IPS-15b (cell line): ENCODE measurements around the gene MAGI2.
"Not testable (repeated sequence)": the region's sequence is repeated elsewhere in the genome, so short reads cannot be mapped to it uniquely, and the experiment has no call there.

Experiments
- H3K27me3 ChIP-seq: one replicate; pipeline ENCODE4 v1.6.1; 2013; ENCODE audit warnings: low read length; ENCODE audit not compliant: control insufficient read depth, insufficient read depth
- H3K36me3 ChIP-seq: one replicate; pipeline ENCODE4 v1.6.1; 2013; ENCODE audit warnings: low read length; ENCODE audit not compliant: control insufficient read depth, insufficient read depth
- H3K4me1 ChIP-seq: one replicate; pipeline ENCODE4 v1.6.1; 2013; ENCODE audit warnings: mild to moderate bottlenecking, low read length; ENCODE audit not compliant: control insufficient read depth, insufficient read depth
- H3K4me3 ChIP-seq: one replicate; pipeline ENCODE4 v1.5.1; 2013; ENCODE audit warnings: low read depth, low read length
- H3K9ac ChIP-seq: one replicate; pipeline ENCODE4 v1.6.1; 2013; ENCODE audit warnings: low read depth, mild to moderate bottlenecking, low read length
- H3K9me3 ChIP-seq: one replicate; pipeline ENCODE4 v1.6.1; 2013; ENCODE audit warnings: mild to moderate bottlenecking, low read length; ENCODE audit not compliant: control insufficient read depth, insufficient read depth

MAGI2 gene

GRCh38 chr7:79064187-79064823 lies 389.2 kb downstream of the MAGI2 start:
- no peaks in the 10 kb centered on the region for H3K4me1 ChIP-seq
- H3K9me3 ChIP-seq, result no peaks in the 10 kb centered on the region
- no peak overlapping the region for H3K9ac ChIP-seq
- H3K4me3 ChIP-seq, result no peak overlapping the region
- no peaks in the 10 kb centered on the region for H3K36me3 ChIP-seq
- no peaks in the 10 kb centered on the region for H3K27me3 ChIP-seq

- Histone ChIP-seq H3K4me1 (no peaks in the 10 kb centered on the region), H3K4me3 (no peak overlapping the region), H3K27me3 (no peaks in the 10 kb centered on the region), H3K9me3 (no peaks in the 10 kb centered on the region), H3K9ac (no peak overlapping the region), H3K36me3 (no peaks in the 10 kb centered on the region)
Observed at GRCh38 chr7:79063019-79063698, 390.3 kb downstream of the MAGI2 start.

- H3K9ac ChIP-seq, result no peak overlapping the region
- H3K4me1 ChIP-seq, result no peaks in the 10 kb centered on the region
- H3K9me3 ChIP-seq, result no peaks in the 10 kb centered on the region
- H3K27me3 ChIP-seq, result no peaks in the 10 kb centered on the region
- no peaks in the 10 kb centered on the region for H3K36me3 ChIP-seq
- no peak overlapping the region for H3K4me3 ChIP-seq
Observed at GRCh38 chr7:79060498-79060897, 393.0 kb downstream of the MAGI2 start.

- Histone ChIP-seq H3K9me3 (no peaks in the 10 kb centered on the region), H3K4me1 (no peaks in the 10 kb centered on the region), H3K9ac (no peak overlapping the region), H3K36me3 (no peaks in the 10 kb centered on the region), H3K4me3 (no peak overlapping the region), H3K27me3 (no peaks in the 10 kb centered on the region)
Observed at GRCh38 chr7:79055722-79056415, 397.6 kb downstream of the MAGI2 start.

GRCh38 chr7:79051915-79052314 lies 401.6 kb downstream of the MAGI2 start:
- no peaks in the 10 kb centered on the region for H3K27me3 ChIP-seq
- H3K9ac ChIP-seq, result no peak overlapping the region
- no peaks in the 10 kb centered on the region for H3K36me3 ChIP-seq
- H3K4me3 ChIP-seq, result no peak overlapping the region
- no peaks in the 10 kb centered on the region for H3K4me1 ChIP-seq
- H3K9me3 ChIP-seq, result no peaks in the 10 kb centered on the region

- Histone ChIP-seq H3K4me1 (no peaks in the 10 kb centered on the region), H3K4me3 (no peak overlapping the region), H3K9ac (no peak overlapping the region), H3K36me3 (no peaks in the 10 kb centered on the region), H3K27me3 (no peaks in the 10 kb centered on the region), H3K9me3 (no peaks in the 10 kb centered on the region)
Observed at GRCh38 chr7:79050603-79051002, 402.9 kb downstream of the MAGI2 start.

- H3K27me3 ChIP-seq, result no peaks in the 10 kb centered on the region
Observed at GRCh38 chr7:79046061-79046460, 407.4 kb downstream of the MAGI2 start.

GRCh38 chr7:79037001-79037400 lies 416.5 kb downstream of the MAGI2 start:
- no peaks in the 10 kb centered on the region for H3K4me1 ChIP-seq
- no peaks in the 10 kb centered on the region for H3K27me3 ChIP-seq
- no peak overlapping the region for H3K9ac ChIP-seq
- H3K36me3 ChIP-seq, result no peaks in the 10 kb centered on the region
- no peaks in the 10 kb centered on the region for H3K9me3 ChIP-seq
- H3K4me3 ChIP-seq, result no peak overlapping the region

More at GRCh38 chr7:79046061-79046460, 407.4 kb downstream of the MAGI2 start:
- H3K36me3 ChIP-seq, result no peaks in the 10 kb centered on the region
- H3K9ac ChIP-seq, result no peak overlapping the region
- no peaks in the 10 kb centered on the region for H3K4me1 ChIP-seq
- no peak overlapping the region for H3K4me3 ChIP-seq
- H3K9me3 ChIP-seq, result no peaks in the 10 kb centered on the region

- H3K27me3 ChIP-seq, result no peaks in the 10 kb centered on the region
- no peak overlapping the region for H3K4me3 ChIP-seq
- no peaks in the 10 kb centered on the region for H3K9me3 ChIP-seq
- H3K9ac ChIP-seq, result no peak overlapping the region
- no peaks in the 10 kb centered on the region for H3K4me1 ChIP-seq
- H3K36me3 ChIP-seq, result no peaks in the 10 kb centered on the region
Observed at GRCh38 chr7:79036356-79036755, 417.1 kb downstream of the MAGI2 start.

GRCh38 chr7:79035858-79036257 lies 417.6 kb downstream of the MAGI2 start:
- Histone ChIP-seq H3K27me3 (no peaks in the 10 kb centered on the region), H3K4me1 (no peaks in the 10 kb centered on the region), H3K4me3 (no peak overlapping the region), H3K36me3 (no peaks in the 10 kb centered on the region), H3K9ac (no peak overlapping the region), H3K9me3 (no peaks in the 10 kb centered on the region)

- Histone ChIP-seq H3K9ac (no peak overlapping the region), H3K9me3 (no peaks in the 10 kb centered on the region), H3K4me1 (no peaks in the 10 kb centered on the region), H3K4me3 (no peak overlapping the region), H3K27me3 (no peaks in the 10 kb centered on the region), H3K36me3 (no peaks in the 10 kb centered on the region)
Observed at GRCh38 chr7:79034730-79035129, 418.7 kb downstream of the MAGI2 start.

GRCh38 chr7:79019711-79020110 lies 433.8 kb downstream of the MAGI2 start:
- H3K9me3 ChIP-seq, H3K27me3 ChIP-seq, H3K9ac ChIP-seq, H3K4me1 ChIP-seq, H3K36me3 ChIP-seq, H3K4me3 ChIP-seq: not testable (repeated sequence)
